ENCODE measurements around the gene ULK4.
"Not testable (repeated sequence)": the region's sequence is repeated elsewhere in the genome, so short reads cannot be mapped to it uniquely, and the experiment has no call there.

ULK4 gene

DNA sequence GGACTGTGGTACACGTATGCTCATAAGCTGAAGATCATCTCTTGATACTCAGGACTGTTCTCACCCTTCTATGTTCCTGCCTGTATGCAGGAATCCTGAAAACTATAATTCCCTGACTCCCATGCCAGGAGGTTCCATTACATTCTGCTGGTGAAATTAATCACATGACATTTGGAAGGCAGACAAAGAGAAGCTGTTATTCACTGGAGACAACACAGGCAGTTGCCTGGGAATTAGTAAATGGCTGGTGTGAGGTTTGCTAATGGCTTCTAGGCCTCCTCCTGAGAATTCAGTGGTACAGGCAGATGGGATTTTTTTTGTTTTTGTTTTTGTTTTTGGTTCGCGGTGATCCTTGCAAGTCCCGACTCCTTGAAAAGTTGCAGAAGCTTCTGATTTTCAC is 671.2 kb downstream of the ULK4 start:
- DNase-seq (ENCODE audit: low spot score) = no peak
- in situ Hi-C loops (cut with MboI; ENCODE audit: low sequenced_read_pairs, unreplicated experiment) = no loop called here
- no peak for TF ChIP-seq CTCF (IDR thresholded peaks at IDR 0.05; ENCODE audit: borderline replicate concordance, control extremely low read depth, extremely low read depth, insufficient read depth, missing control alignments)

DNA sequence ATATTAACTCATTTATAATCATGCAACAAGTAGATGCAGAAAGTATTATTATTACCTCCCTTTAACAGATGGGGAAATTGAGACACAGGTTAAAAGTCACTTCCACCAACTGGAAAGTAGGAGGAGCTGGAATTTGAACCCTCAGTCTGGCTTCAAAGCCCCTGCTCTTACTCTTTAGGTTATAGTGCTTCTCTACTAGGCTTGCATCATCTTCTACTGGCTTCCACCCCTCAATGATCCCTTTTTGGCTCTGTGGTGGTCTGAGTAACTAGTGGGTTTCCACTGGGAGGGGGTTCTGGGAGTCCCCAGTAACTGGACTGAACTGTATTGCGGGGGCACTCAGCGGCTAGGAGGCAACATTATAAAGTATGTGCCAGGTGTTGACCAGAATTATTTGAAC is 671.6 kb downstream of the ULK4 start:
- no peak for TF ChIP-seq CTCF (IDR thresholded peaks at IDR 0.05; ENCODE audit: borderline replicate concordance, control extremely low read depth, extremely low read depth, insufficient read depth, missing control alignments)
- no peak for DNase-seq (ENCODE audit: low spot score)
- in situ Hi-C loops (cut with MboI; ENCODE audit: low sequenced_read_pairs, unreplicated experiment) = no loop called here

DNA sequence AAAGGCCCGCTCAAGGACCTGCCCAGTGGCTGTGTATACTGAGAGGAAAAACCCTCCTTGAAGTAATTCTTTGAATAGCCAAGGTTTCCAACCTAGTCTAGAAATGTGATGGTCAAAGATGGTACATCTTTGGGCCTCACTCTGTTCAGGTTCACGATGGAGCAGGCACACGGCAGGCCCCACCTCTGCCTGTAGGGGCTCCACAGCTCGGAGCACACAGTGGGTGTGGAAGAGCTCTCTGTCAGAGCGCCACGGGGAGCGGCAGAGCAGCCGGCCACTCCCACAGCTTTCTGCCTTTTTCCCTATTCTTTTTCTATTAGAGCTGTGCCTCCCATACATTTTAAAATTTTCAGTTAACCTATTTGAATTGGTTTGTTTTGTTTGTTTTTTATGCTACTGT is 673.1 kb downstream of the ULK4 start:
- no peak for TF ChIP-seq CTCF (IDR thresholded peaks at IDR 0.05; ENCODE audit: borderline replicate concordance, control extremely low read depth, extremely low read depth, insufficient read depth, missing control alignments)
- in situ Hi-C loops (cut with MboI; ENCODE audit: low sequenced_read_pairs, unreplicated experiment) = no loop called here
- DNase-seq (ENCODE audit: low spot score) = no peak

DNA sequence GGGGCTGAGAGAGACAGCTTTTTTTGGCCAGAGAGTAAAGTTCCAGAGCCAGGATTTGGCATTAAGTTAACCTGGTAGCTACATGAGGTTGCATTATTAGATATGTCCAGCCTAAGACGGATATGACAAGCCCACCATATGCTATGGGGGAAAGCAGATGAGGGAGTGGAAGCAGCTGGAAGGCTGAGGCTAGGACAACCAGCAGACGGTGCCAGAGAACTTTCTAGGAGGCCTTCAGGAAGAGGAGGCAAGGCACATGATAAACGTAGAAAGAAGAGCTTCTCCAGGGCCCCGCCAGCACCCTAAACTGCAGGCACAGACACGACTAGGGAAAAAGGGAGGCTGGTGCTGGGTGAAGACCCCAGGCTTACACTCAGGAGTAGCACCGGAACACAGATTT is 675.6 kb downstream of the ULK4 start:
- in situ Hi-C loops (cut with MboI; ENCODE audit: low sequenced_read_pairs, unreplicated experiment) = no loop called here
- DNase-seq (ENCODE audit: low spot score) = no peak

GRCh38 chr3:41284934-41285333 is 677.0 kb downstream of the ULK4 start:
- DNase-seq (ENCODE audit: low spot score); in situ Hi-C loops (cut with MboI; ENCODE audit: low sequenced_read_pairs, unreplicated experiment): not testable (repeated sequence)

More for the DNA sequence above, 675.6 kb downstream of the ULK4 start:
- no peak for TF ChIP-seq CTCF (IDR thresholded peaks at IDR 0.05; ENCODE audit: borderline replicate concordance, control extremely low read depth, extremely low read depth, insufficient read depth, missing control alignments)

- DNase-seq (ENCODE audit: low spot score) = no peak
- no peak for TF ChIP-seq CTCF (IDR thresholded peaks at IDR 0.05; ENCODE audit: borderline replicate concordance, control extremely low read depth, extremely low read depth, insufficient read depth, missing control alignments)
- in situ Hi-C loops (cut with MboI; ENCODE audit: low sequenced_read_pairs, unreplicated experiment) = no loop called here
These were observed 684.0 kb downstream of the ULK4 start for GRCh38 chr3:41277790-41278465.

GRCh38 chr3:41276191-41276590 is 685.7 kb downstream of the ULK4 start:
- in situ Hi-C loops (cut with MboI; ENCODE audit: low sequenced_read_pairs, unreplicated experiment) = no loop called here
- no peak for DNase-seq (ENCODE audit: low spot score)
- TF ChIP-seq CTCF (IDR thresholded peaks at IDR 0.05; ENCODE audit: borderline replicate concordance, control extremely low read depth, extremely low read depth, insufficient read depth, missing control alignments) = no peak

All from GM13976 (cell line).